Measurements from ENCODE around the gene DYRK4.
A peak's percentile ranks its signal among the peaks of the same experiment; 100 is the strongest.
"Not testable (repeated sequence)": the region's sequence is repeated elsewhere in the genome, so short reads cannot be mapped to it uniquely, and the experiment has no call there.

Gene DYRK4

GRCh38 chr12:4562034-4562657, at the start of gene DYRK4:
Gene DYRK4, plus strand, starts transcription at chr12:4562208. Its CDS starts 38 bp downstream, at chr12:4562246.
- DNase-seq (ENCODE audit: low spot score): no peak

DNA sequence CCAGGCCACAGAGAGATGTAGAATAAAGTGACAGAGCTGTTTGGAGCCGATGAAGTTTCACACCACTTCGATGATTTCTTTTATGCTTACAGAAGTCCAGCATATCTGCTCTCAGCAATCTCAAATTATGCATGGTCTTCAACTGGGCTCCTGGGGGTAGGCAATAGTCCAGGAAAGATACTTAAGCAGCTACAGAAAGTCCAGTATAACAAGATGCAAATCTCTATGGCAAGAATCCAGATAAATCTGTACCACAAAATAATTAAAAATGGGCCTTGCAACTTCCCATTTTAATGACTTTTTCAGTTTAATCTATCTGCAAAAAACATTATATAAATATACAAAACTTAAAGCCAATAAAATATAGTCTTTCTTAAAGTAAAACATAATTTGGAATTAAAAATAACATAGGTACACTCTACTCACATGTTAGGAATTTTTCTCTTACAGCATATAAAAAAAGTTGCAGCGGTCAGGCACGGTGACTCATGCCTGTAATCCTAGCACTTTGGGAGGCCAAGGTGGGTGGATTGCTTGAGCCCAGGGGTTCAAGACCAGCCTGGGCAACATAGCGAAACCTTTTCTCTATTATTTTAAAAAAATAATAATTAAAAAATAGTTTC, 43.8 kb upstream of the DYRK4 start:
- no peak for DNase-seq (ENCODE audit: low spot score)

DNA sequence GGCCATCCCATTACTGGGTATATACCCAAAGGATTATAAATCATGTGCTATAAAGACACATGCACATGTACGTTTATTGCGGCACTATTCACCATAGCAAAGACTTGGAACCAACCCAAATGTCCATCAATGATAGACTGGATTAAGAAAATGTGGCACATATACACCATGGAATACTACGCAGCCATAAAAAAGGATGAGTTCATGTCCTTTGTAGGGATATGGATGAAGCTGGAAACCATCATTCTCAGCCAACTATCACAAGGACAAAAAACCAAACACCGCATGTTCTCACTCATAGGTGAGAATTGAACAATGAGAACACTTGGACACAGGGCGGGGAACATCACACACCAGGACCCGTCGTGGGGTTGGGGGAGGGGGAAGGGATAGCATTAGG, 38.6 kb upstream of the DYRK4 start:
- not testable (repeated sequence) for DNase-seq (ENCODE audit: low spot score)

DNA sequence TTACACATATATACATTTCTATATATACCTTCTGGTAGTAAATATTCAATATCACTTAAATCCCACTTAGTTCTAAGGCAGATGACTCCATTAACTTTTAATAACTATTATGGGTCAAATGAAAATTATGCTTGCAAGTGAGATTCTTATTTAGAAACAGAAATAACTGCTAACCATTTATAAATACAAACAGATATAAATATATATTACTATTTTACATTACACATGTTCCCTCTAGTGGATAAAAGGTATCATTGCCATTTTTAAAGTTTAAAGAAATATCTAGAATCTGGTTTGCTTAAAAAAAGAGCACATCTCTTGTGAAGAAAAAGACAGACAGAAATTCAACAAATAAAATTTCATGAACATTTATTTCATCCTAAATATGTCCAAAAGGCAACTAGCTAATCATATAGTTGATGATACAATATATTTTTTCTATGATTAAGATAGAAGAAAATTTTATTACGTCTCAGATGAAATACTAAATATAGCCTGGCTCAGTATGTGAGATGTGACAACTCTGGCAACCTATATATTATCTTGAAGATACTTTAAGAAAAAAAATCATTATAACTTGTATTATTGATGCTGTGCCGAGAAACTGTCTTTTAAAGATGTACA, 35.0 kb upstream of the DYRK4 start:
- DNase-seq (ENCODE audit: low spot score): peak; percentile 16

GRCh38 chr12:4530160-4530559, 31.8 kb upstream of the DYRK4 start:
- no peak for DNase-seq (ENCODE audit: low spot score)

GRCh38 chr12:4530982-4531586, 30.9 kb upstream of the DYRK4 start:
- DNase-seq (ENCODE audit: low spot score): no peak

GRCh38 chr12:4535092-4535491, 26.9 kb upstream of the DYRK4 start:
- peak; percentile 61 for DNase-seq (ENCODE audit: low spot score)

- DNase-seq (ENCODE audit: low spot score): peak; percentile 17
Observed at GRCh38 chr12:4535871-4536270, 26.1 kb upstream of the DYRK4 start.

DNA sequence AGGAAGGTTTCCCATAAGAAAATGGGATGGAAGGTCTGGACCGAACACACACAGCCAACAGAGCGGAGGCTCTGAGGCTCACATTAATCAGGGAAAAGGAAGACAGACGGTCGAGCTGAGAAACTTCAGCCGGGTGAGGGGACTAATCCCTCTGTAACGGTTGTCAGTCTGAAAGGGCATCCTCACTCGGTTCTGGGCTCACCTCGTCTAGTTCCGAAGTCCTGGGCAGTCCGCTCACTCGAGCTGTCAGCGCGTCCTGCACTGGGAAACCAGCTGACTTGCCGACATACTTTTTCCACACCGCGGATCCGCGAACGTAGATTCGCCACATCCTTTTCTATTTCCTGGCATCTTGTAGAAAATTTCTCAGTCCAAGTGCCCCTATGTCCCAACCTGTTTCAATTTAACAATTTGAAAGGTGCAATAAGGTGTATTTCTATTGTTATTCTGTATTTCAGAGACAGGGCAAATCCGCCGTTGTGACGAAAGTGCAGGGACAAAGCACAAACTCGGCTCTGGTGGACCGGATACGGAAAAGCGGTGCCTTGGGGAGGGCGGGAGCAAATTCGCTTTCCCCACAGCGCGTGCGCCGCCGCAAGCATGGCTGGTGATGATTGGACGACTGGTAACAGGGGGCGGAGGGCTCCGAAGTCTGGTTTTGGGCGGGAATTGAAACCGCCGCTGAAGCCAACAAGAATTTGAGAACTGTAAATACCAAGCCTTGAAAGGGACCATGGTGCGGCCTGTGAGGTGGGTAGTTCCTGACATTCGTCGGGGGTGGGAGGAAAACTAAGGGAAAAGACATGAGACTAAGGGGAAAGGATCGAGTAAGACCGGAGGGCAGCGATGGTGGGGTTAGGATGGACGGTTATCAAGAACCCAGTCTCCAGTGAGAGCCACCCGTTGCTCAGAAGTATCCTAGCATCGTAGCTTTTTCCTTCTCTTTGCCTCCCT, 23.5 kb upstream of the DYRK4 start, which contains the start of gene RAD51AP1:
RAD51AP1 (plus strand) TSS at position 684 of the 954 bp plus-strand sequence; CDS start at position 734, 50 bp downstream.
- peak; percentile 94 for DNase-seq (ENCODE audit: low spot score)

DNA sequence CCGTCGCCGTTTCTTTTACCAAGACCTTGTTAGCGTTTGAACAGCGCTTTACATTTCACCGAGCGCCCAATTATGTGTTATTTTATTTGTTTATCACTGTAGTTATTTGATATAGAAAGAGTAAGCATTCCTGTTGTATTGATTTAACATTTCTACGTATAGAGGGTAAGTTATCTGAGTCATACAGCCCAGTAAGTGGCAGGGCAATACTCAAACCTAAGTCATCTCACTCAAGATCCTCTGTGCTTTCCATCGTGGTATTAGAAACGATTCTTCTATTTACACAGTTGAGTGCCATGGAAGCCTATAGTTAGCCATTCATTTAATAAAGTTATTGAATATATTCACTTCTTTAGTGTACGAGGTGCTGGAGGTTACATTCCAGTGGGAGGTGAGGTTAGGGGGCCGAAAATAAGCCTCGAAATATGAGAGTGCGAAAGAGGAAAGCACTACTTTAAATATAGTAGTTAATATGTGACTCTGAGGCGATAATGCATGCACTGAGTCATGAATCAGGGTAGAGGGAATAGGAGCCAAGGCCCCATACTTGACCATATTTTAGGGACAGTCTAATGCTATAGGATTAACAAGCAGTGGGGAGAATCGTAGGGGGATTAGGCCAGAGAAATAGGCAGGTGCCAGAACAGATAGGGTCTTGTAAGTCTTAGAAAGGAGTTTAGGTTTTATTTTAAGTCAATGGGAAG, 22.7 kb upstream of the DYRK4 start:
- DNase-seq (ENCODE audit: low spot score): no peak

DNA sequence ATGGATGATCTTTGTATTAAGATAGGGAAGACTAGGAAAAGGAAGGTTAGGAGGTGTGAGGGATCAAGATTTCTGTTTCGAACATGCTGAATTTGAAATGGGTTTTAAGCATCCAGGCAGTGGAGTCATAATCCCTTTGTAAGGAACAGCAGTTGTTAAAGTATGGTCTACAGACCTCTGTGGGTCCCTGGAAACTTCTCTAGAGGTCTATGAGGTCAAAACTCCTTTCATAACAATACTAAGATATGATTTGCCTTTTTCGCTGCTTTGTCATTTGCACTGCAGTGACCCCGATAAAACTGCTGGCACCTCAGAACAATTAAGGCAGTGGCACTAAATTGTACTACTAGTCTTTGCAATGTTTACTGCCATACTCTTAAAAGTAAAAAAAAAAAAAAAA, 21.8 kb upstream of the DYRK4 start:
- no peak for DNase-seq (ENCODE audit: low spot score)

- no peak for DNase-seq (ENCODE audit: low spot score)
Observed at GRCh38 chr12:4540638-4541037, 21.4 kb upstream of the DYRK4 start.

- no peak for DNase-seq (ENCODE audit: low spot score)
Observed at GRCh38 chr12:4545195-4545594, 16.8 kb upstream of the DYRK4 start.

DNA sequence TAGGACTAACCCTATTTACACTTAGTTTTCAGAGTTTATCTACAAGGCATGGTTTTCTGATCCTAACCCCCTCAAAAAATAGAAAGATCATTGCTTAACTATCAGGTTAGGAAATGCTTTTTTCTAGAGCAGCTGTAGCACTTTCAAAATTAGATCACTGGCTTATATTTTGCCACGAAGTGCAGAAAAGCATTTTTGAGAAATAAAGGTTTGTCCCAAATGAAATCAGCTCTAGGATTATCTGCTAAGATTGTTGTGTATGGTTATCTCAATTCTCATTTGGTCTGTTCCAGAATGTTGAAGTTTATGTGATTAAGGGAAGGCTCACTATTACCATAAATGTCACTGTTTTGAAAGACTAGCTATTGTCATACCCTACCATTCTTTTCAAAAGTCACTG, 9.8 kb upstream of the DYRK4 start:
- DNase-seq (ENCODE audit: low spot score): no peak

DNA sequence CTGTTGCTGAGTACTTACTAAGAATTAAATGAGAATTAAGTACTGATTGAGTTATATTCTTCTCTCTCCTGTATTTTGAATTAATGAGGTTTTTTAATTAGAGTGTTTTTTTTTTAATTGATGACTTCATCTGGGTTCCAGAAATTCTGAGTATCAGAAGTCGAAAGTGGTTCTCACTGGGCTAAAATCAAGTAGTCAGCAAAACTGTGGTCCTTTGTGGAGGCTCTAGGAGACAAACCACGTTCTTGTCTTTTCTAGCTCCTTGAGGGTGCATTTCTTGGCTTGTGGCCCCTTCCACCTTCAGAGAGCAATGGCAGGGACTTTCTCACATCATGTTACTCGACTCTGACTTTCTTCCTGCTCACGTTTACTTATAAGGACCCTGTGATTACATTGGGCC, 8.1 kb upstream of the DYRK4 start:
- no peak for DNase-seq (ENCODE audit: low spot score)

DNA sequence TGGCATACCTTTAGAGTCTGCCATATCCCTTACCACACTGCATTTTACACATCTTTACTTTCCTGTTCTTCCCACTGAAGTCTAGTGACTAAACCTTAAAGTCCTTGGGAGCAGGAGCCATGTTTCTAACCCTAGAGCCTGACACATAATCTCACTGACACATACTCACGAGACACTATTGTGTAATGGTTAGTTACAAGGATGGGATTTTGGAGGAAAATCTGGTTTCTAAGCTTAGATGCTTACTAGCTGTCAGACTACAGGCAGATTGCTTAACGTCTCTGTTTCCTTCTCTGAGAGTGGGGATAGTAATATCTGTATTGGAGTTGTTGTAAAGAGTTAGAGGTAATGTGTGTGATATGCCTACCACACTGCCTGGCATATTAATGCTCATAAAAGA, 6.2 kb upstream of the DYRK4 start:
- DNase-seq (ENCODE audit: low spot score): no peak

- DNase-seq (ENCODE audit: low spot score): no peak
Observed at GRCh38 chr12:4556735-4557530, 5.1 kb upstream of the DYRK4 start.

GRCh38 chr12:4557586-4557985, 4.4 kb upstream of the DYRK4 start:
- DNase-seq (ENCODE audit: low spot score): no peak

GRCh38 chr12:4558171-4558570, 3.8 kb upstream of the DYRK4 start:
- DNase-seq (ENCODE audit: low spot score): no peak

- DNase-seq (ENCODE audit: low spot score): no peak
Observed at GRCh38 chr12:4563336-4563735, 1.3 kb downstream of the DYRK4 start.

Measured in germinal center (tissue), 1 donor.